Activated CD8-positive, alpha-beta memory T cell treated with anti-CD3 and anti-CD28 coated beads for 36 hours (primary cell): ENCODE measurements around the gene TLE1. TPM values are rescaled to one million over a fixed set of nuclear protein-coding genes. Genes with fewer than 3 reads are reported as not detected.
"Not testable (repeated sequence)": the region's sequence is repeated elsewhere in the genome, so short reads cannot be mapped to it uniquely, and the experiment has no call there.

ENCODE experiments used
- CTCF ChIA-PET: fragments of 350-600 bp; sonication (Branson Sonifier 250); formaldehyde crosslinking; loops from one replicate; lab custom pipeline; 2021; ENCODE audit warnings: antibody characterized with exemption; lab: Charles Lee
- POLR2A ChIA-PET: fragments of 350-600 bp; sonication (Branson Sonifier 250); formaldehyde crosslinking; loops from one replicate; lab custom pipeline; 2021; ENCODE audit warnings: antibody characterized with exemption; lab: Charles Lee
- total RNA-seq, 2 experiments: library from RNA; stranded (reverse); gene quantifications; one replicate each; pipeline ENCODE4 v1.2.3, GENCODE V29; 2021

The TLE1 gene
- total RNA-seq, 2 experiments from 2014 or later = not detected

GRCh38 chr9:81606261-81606660 is 83.1 kb downstream of the TLE1 start:
- CTCF ChIA-PET, POLR2A ChIA-PET: not testable (repeated sequence)

GRCh38 chr9:81605170-81605670 is 84.1 kb downstream of the TLE1 start:
- ChIA-PET POLR2A (no interaction called here), CTCF (no interaction called here)

GRCh38 chr9:81604306-81605169 is 84.8 kb downstream of the TLE1 start:
- ChIA-PET POLR2A (no interaction called here), CTCF (no interaction called here)

DNA sequence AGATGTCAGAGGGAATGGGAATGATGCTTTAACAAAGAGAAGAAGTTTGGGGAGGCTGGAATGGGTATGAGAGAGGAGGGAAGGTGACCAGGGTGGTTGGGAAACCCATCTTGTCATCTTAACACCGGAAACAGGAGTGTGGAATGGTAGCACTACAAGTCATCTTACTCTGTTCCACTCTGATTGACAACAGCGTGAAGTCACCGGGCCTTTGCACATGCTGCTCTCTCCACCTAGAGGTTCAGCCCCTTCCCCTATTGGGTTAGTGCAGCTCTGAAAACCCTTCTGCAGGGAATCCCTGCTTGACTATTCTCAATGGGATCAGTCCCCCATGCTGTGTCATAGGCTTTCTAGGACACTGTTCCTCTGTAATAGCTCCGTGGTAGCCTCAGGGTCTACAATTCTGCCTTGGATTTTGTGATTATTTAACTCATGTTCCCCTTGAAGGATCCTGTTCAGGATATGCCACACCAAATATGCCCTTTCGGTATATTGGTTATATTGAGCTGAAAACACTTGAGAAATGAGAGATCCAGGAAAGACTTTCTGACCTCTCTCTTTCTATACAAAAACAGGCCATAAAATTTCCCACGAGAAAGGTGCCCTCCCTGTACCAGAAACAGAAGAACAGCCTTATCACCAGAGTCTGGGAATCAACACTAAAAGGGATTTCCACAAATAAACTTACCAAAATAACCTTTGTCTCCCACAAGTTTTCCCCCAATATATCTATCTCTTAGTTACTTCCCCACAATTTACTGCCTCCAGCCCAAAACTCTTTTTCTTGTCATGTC is 86.3 kb downstream of the TLE1 start:
- POLR2A ChIA-PET = no interaction called here
- CTCF ChIA-PET = no interaction called here

DNA sequence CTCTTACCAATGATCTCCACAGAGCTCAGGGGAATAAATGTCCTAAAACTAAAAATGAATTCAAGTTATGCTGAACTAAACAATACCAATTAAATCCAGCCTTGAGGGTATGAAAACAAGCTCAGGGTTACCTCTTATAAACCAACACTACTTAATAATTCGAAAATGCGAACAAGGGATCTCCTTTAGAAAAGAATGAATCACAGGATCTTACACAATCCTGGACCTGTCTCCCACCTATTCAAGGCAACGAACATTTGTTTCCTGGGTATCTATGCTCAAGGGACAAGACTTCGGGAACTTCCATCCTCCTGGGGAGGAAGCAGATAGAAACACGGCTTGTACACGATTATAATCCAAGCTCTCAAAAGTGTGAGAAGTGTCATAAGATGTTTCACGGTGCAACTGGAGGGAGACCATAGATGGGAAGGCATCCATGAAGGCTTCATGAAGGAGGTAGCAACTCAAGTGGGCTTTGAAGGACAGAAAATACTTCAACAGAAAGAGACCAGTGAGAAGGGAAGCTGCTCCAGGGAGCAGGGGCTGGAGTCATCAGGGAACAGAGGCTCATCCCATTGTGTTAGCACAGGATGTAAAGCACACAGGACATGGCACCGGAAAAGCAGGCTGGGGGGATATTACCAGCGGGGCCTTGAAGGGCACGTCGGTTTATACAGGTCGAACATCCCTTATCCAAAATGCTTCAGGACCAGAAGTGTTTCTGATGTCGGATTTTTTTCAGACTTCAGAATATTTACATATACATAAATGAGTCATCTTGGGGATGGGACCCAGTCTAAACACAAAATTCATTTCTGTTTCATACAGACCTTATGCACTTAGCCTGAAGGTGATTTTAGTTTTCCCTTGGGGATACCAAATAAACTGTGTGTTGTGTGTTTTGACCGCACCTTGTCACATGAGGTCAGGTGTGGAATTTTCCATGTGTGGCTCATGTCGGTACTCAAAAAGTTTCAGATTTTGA is 87.4 kb downstream of the TLE1 start:
- ChIA-PET POLR2A (no interaction called here), CTCF (no interaction called here)

DNA sequence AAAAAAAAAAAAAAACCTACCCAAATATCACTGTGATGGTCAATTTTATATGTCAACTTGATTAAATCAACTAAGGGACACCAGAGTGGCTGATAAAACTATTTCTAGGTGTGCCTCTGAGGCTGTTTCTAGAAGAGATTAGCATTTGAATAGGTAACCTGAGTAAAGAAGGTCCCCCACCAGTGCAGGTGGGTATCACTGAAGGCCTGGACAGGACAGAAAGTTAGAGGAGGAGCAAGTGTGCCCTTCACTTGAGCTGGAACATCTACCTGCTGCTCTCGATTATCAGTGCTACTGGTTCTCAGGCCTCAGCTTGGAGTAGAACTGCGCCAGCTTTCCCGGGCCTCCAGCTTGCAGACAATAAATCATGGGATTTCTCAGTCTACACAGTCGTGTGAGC is 88.7 kb downstream of the TLE1 start:
- ChIA-PET CTCF (no interaction called here), POLR2A (no interaction called here)

GRCh38 chr9:81599837-81600236 is 89.5 kb downstream of the TLE1 start:
- POLR2A ChIA-PET = no interaction called here
- CTCF ChIA-PET = no interaction called here

DNA sequence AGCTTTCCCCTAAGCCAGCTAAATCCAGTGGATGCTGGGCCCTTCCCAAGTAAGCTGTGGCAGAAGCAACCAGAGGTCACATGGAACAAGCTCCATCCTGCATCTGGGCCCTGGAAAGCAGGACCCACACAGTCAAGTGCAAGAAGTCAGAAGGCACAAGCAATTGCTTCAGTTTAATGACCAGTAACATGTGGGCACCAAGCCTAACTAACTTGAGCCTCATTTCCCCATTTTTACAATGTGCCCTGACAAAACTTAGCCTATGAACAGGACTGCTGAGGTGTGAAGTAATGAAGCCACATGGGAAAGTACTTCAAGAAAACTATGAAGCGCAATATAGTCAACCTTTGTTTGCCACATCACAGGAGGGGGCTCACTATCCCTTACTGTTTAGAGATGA is 90.5 kb downstream of the TLE1 start:
- CTCF ChIA-PET = no interaction called here

DNA sequence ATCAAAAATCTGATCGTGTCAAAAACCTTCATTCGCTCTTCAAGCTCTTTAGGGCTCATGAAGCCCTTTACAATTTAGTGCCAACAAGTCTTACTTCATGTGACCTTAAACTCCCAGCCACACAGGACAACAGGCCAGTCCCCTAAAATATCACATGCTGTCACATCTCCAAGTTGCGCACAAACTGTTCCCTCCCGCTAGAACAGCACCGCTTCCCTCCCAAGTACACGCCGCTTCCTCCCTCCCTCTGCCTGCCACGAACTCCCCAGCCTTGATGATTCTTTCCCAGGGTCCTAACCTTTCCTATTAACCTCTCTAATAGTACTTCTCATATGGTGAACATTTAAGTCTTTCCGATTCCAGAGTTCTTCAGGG is 91.2 kb downstream of the TLE1 start:
- CTCF ChIA-PET = no interaction called here
- POLR2A ChIA-PET = no interaction called here

More for the DNA sequence above, 90.5 kb downstream of the TLE1 start:
- POLR2A ChIA-PET = no interaction called here

DNA sequence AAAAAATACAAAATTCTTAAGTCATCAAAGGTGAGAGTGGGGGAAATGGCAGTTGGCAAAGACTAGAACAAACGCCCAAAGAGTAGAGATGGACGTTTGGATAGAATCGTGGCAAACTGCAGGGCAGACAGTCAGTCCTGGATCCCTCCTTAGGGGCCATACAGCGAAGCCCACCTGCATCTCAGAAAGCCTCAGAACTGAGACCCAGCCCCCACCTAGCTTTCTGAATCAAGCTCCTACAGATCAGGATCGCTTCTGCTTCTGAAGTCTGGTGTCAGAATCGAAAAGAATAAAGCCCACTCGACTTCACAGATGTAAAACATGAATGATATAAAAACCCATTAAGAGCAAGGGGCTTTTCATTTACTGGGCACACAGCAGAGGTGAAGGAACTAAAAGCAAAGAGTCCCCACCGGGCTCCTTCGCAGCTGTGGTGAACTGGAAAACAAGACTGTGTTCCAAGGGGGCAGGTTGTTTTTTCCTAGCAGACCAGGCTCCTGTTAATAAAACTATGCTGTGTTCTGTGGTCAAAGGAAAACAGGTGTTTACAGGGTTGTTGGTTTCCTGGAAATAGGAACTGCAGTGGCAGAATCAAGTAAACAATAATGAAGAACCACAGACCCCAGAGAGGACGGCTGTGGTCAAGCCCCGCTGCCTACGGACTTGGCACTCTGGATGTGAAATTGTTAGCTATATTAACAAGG is 91.8 kb downstream of the TLE1 start:
- POLR2A ChIA-PET = no interaction called here
- CTCF ChIA-PET = no interaction called here

GRCh38 chr9:81596679-81597418 is 92.5 kb downstream of the TLE1 start:
- POLR2A ChIA-PET = no interaction called here

GRCh38 chr9:81595887-81596543 is 93.3 kb downstream of the TLE1 start:
- ChIA-PET POLR2A (no interaction called here), CTCF (no interaction called here)

More at GRCh38 chr9:81596679-81597418, 92.5 kb downstream of the TLE1 start:
- CTCF ChIA-PET = no interaction called here

DNA sequence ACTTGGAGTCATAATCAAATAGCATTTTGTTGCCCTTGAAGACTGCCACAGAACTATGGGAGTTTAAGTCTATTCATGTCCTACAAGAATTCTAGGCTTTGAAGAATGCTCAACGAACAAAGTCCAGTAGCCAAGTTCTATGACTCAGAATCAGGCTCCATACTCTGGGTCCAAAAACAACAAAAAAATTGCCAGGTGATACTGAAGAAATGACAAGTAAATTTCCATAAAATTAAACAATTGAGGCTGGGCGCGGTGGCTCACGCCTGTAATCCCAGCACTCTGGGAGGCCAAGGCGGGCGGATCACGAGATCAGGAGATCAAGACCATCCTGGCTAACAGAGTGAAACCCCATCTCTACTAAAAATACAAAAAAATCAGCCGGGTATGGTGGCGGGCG is 94.1 kb downstream of the TLE1 start:
- CTCF ChIA-PET = not testable (repeated sequence)

GRCh38 chr9:81594415-81594814 is 94.9 kb downstream of the TLE1 start:
- CTCF ChIA-PET = no interaction called here
- POLR2A ChIA-PET = no interaction called here

More for the DNA sequence above, 94.1 kb downstream of the TLE1 start:
- POLR2A ChIA-PET = not testable (repeated sequence)

DNA sequence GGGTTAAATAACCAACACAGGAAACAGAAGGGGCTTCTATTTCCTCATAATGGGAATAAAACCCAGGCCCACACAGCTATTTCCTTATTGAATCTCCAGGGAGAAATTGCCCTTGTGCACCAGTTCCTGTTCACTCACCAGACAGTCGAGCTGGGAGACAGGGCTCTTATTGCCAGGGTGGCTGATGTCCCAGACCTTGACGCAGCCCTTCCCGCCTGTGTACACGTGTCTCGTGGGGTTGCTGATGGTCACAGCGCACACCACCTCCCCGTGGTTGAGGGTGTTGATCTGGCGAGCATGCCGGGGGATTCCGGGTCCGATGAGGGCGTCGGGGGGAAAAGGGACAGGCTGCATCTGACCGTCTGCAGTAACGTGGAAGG is 96.5 kb downstream of the TLE1 start:
- CTCF ChIA-PET = no interaction called here
- POLR2A ChIA-PET = no interaction called here

- CTCF ChIA-PET = no interaction called here
Observed at GRCh38 chr9:81591791-81592190, 97.6 kb downstream of the TLE1 start.

DNA sequence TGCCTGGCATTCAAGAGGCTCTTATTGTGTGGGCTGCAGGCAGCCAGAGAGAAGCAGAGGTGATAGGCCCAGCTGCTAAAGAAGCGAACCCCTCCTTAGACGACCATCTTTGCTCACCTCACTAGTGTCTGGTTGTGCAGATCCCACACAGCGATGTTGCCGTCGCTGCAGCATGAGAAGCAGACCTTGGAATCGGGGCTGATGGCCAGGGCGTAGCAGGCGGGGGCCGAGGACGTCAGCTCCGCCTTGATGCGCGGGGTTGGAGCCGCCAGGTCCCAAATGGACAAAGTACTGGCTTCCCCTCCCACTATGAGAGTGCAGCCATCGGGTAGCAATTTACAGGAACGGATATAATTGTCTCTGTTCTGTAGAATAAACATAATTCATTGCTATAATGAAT is 98.7 kb downstream of the TLE1 start:
- CTCF ChIA-PET = no interaction called here
- POLR2A ChIA-PET = no interaction called here

More at GRCh38 chr9:81591791-81592190, 97.6 kb downstream of the TLE1 start:
- POLR2A ChIA-PET = no interaction called here

- ChIA-PET CTCF (no interaction called here), POLR2A (no interaction called here)
Observed at GRCh38 chr9:81589819-81590218, 99.5 kb downstream of the TLE1 start.
